Smooth muscle cell (in vitro differentiated cells): Measurements from ENCODE around the gene PLA2G6. TPM values are rescaled to one million over a fixed set of nuclear protein-coding genes. Genes with fewer than 3 reads are reported as not detected.

Experiments used
- DNase-seq: peaks from one replicate; lab custom pipeline; 2025; ENCODE audit not compliant: unreplicated experiment; lab: John Stamatoyannopoulos, UW
- H2AFZ ChIP-seq: fragments of 200-600 bp; sonication (generic); 2 replicates; pipeline ENCODE4 v1.6.0; 2016; ENCODE audit warnings: antibody characterized with exemption, low read depth, mild to moderate bottlenecking
- H3F3A ChIP-seq: fragments of 200-600 bp; sonication (generic); 2 replicates; pipeline ENCODE4 v1.6.0; 2017; ENCODE audit warnings: antibody characterized with exemption, low read depth
- H3K27ac ChIP-seq: fragments of 200-600 bp; sonication (generic); 2 replicates; pipeline ENCODE4 v1.5.1; 2016; ENCODE audit warnings: low read depth, mild to moderate bottlenecking
- H3K27me3 ChIP-seq: fragments of 200-600 bp; sonication (generic); 2 replicates; pipeline ENCODE4 v1.6.1; 2016; ENCODE audit warnings: low read depth, mild to moderate bottlenecking
- H3K36me3 ChIP-seq: fragments of 200-600 bp; sonication (generic); 2 replicates; pipeline ENCODE4 v1.5.1; 2016; ENCODE audit warnings: low read depth
- H3K4me1 ChIP-seq: fragments of 200-600 bp; sonication (generic); 2 replicates; pipeline ENCODE4 v1.5.1; 2016; ENCODE audit warnings: low read depth
- H3K4me2 ChIP-seq: fragments of 200-600 bp; sonication (generic); 2 replicates; pipeline ENCODE4 v1.6.0; 2016; ENCODE audit warnings: mild to moderate bottlenecking
- H3K4me3 ChIP-seq: fragments of 200-600 bp; sonication (generic); 2 replicates; pipeline ENCODE4 v1.5.1; 2016; ENCODE audit warnings: mild to moderate bottlenecking
- H3K79me2 ChIP-seq: fragments of 200-600 bp; sonication (generic); 2 replicates; pipeline ENCODE4 v1.6.0; 2016; ENCODE audit warnings: low read depth, mild to moderate bottlenecking
- H3K9ac ChIP-seq: fragments of 200-600 bp; sonication (generic); 2 replicates; pipeline ENCODE4 v1.6.0; 2016; ENCODE audit warnings: low read depth
- H3K9me3 ChIP-seq: fragments of 200-600 bp; sonication (generic); replicated peaks from 2 replicates; pipeline ENCODE4 v1.5.1; 2016; ENCODE audit warnings: low read depth
- H4K20me1 ChIP-seq: fragments of 200-600 bp; sonication (generic); 2 replicates; pipeline ENCODE4 v1.6.0; 2016; ENCODE audit warnings: low read depth
- WGBS: methylation state at CpG from one replicate; pipeline ENCODE4 v1.1.7; 2016; ENCODE audit warnings: low lambda C conversion rate; 5-methylcytosine and 5-hydroxymethylcytosine counted together
- polyA plus RNA-seq: library from polyadenylated mRNA; unstranded; fragments of >200 nt; fragmentation: Nextera tagmentation; extraction: Ambion mirVana; gene quantifications from 2 replicates; pipeline ENCODE4 v1.2.1, GENCODE V29; 2016
- total RNA-seq: library from RNA; depleted of rRNA; stranded (reverse); fragments of >200 nt; gene quantifications from 2 replicates; pipeline ENCODE4 v1.2.3, GENCODE V29; 2014
- TF ChIP-seq, protein P1 (sequence below): fragments of 200-600 bp; sonication (generic); IDR thresholded peaks from 2 replicates; pipeline ENCODE4 v1.5.1; 2017; ENCODE audit warnings: borderline replicate concordance, mild to moderate bottlenecking, antibody characterized with exemption; ENCODE audit not compliant: insufficient read depth, poor library complexity, severe bottlenecking

Gene PLA2G6
- total and polyA plus RNA-seq, 2 experiments from 2014 or later = 6.1 to 8.9 TPM

DNA sequence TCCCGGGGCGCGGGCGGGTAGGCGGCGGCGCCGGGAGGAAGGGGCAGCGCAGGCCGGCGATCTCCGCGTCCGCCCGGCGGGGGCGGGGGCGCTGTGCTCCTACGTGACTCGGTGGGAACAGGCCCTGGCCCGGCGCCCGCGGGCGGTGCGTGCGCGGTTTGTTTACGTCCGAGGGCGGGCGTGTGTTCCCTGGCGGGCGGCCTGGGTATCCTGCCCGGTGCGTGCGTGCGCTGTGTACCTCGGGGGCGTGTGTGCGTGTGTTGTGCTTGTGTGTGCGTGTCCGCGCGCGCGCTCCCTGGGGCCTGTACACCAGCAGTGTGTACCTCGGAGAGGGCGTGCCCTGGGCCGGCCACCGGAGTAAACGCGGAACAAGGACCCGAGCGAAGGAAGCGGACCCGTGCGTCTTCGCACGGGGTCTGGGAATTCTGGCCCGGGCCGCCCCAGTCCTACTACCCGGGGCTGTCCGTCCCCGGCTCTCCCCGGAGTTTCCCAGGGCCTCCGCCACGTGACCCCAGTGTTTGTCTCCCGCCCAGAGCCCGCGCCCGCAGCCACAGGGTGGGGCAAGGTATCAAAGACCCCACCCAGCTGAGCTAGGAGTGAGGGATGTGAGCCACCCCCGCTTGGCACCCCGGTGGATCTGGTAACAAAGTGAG, 20.9 kb upstream of the PLA2G6 start:
- Histone ChIP-seq H4K20me1 (peaks cover 52% of the 10 kb centered on the region), H3K9ac (peak overlapping the region; percentile 100), H3F3A (peaks cover 7% of the 10 kb centered on the region), H3K27ac (peak overlapping the region; percentile 97), H3K4me1 (no peaks in the 10 kb centered on the region), H3K36me3 (no peaks in the 10 kb centered on the region), H3K27me3 (no peaks in the 10 kb centered on the region), H3K4me2 (peak overlapping the region; percentile 98), H3K9me3 (no peaks in the 10 kb centered on the region), H2AFZ (no peak overlapping the region), H3K79me2 (peaks cover 49% of the 10 kb centered on the region), H3K4me3 (peak overlapping the region; percentile 96)
- WGBS = under 1% methylated on average over 50 of the region's 74 CpGs
- TF ChIP-seq, protein P1, sequence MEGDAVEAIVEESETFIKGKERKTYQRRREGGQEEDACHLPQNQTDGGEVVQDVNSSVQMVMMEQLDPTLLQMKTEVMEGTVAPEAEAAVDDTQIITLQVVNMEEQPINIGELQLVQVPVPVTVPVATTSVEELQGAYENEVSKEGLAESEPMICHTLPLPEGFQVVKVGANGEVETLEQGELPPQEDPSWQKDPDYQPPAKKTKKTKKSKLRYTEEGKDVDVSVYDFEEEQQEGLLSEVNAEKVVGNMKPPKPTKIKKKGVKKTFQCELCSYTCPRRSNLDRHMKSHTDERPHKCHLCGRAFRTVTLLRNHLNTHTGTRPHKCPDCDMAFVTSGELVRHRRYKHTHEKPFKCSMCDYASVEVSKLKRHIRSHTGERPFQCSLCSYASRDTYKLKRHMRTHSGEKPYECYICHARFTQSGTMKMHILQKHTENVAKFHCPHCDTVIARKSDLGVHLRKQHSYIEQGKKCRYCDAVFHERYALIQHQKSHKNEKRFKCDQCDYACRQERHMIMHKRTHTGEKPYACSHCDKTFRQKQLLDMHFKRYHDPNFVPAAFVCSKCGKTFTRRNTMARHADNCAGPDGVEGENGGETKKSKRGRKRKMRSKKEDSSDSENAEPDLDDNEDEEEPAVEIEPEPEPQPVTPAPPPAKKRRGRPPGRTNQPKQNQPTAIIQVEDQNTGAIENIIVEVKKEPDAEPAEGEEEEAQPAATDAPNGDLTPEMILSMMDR = peak; percentile 23
- DNase-seq = peak; percentile 63

DNA sequence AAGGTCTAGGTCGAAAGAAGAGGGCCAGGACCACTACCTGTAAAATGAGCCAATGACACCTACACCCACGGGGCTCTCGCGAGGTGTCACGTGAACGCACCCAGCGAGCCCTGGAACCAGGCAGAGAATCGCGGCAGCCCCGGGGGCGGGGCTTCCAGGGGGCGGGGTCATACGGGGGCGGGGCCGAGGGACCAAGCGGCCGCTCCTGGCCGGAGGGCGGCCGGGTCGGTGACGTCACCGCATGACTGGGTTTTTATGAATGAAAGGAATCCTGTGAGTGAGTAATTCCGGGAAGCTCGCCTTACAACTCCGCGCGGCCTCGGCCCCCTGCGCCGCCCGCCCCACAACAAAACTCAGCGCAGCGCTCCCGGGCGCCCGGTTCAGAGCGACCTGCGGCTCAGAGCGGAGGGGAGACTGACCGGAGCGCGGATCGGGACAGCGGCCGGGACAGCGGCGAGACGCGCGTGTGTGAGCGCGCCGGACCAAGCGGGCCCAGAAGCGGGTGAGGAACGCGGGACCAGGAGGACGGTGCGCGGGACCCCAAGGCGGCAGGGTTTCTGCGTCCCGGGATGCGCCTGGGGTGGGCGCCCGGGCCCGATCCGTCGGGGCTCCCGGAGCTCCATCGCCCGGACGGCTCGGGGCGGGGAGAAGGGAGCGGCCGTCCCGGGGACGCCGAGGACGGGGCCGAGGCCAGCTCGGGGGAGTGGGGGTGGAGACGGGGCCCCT, 20.2 kb upstream of the PLA2G6 start, which contains the start of gene MAFF:
Gene MAFF (plus strand): TSS at position 284 of the 726 bp plus-strand sequence. CDS start 11,860 bp downstream, outside the sequence.
- H3K36me3 ChIP-seq = no peaks in the 10 kb centered on the region
- H3F3A ChIP-seq = peaks cover 7% of the 10 kb centered on the region
- TF ChIP-seq, protein P1 = no peak
- peak within 1 kb of the TSS; percentile 100 for H3K9ac ChIP-seq
- WGBS = 1% methylated on average over 53 of the region's 85 CpGs
- H3K4me1 ChIP-seq = no peaks in the 10 kb centered on the region
- peak within 1 kb of the TSS; percentile 97 for H3K27ac ChIP-seq
- H4K20me1 ChIP-seq = peaks cover 45% of the 10 kb centered on the region
- H3K4me3 ChIP-seq = peak within 1 kb of the TSS; percentile 96
- no peaks in the 10 kb centered on the region for H3K9me3 ChIP-seq
- peak; percentile 95 for DNase-seq
- H3K79me2 ChIP-seq = peaks cover 44% of the 10 kb centered on the region
- peak within 1 kb of the TSS; percentile 16 for H2AFZ ChIP-seq
- H3K27me3 ChIP-seq = no peaks in the 10 kb centered on the region
- H3K4me2 ChIP-seq = peak within 1 kb of the TSS; percentile 98

DNA sequence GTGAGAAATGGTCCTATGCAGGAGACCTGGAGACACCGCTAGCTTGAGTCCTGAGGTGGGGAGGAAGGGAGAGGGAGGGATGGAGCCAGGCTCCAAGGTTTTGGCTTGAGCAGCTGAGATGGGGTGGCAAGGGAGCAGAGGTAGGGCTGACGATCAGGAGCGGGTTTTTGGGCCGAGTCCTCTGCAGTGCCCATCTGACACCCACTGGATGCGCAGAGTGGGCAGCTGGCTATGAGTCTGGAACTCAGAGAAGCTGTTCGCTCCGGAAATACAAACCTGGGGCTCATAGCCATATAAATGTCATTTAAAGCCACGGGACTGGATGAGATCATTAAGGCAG, 19.7 kb upstream of the PLA2G6 start:
- Histone ChIP-seq H3K4me1 (no peaks in the 10 kb centered on the region), H3K79me2 (peaks cover 39% of the 10 kb centered on the region), H3K9ac (peak overlapping the region; percentile 27)

More for the DNA sequence above, 19.7 kb upstream of the PLA2G6 start:
- Histone ChIP-seq H3K4me3 (peak overlapping the region; percentile 96), H3K9me3 (no peaks in the 10 kb centered on the region), H3K27ac (peak overlapping the region; percentile 42), H3F3A (peaks cover 7% of the 10 kb centered on the region), H3K27me3 (no peaks in the 10 kb centered on the region), H4K20me1 (peaks cover 40% of the 10 kb centered on the region), H3K36me3 (no peaks in the 10 kb centered on the region), H2AFZ (peak overlapping the region; percentile 16), H3K4me2 (peak overlapping the region; percentile 75)
- no peak for DNase-seq
- TF ChIP-seq, protein P1 = no peak
- WGBS = 30% methylated on average over 8 of the region's 8 CpGs
